HS-5 (cell line): Measurements from ENCODE around the gene EVI2A.
"Not testable (repeated sequence)": the region's sequence is repeated elsewhere in the genome, so short reads cannot be mapped to it uniquely, and the experiment has no call there.

Experiments
- DNase-seq: peaks from one replicate; pipeline ENCODE4 v3.0.0-alpha.2; 2012; ENCODE audit warnings: low read depth

The EVI2A gene

DNA sequence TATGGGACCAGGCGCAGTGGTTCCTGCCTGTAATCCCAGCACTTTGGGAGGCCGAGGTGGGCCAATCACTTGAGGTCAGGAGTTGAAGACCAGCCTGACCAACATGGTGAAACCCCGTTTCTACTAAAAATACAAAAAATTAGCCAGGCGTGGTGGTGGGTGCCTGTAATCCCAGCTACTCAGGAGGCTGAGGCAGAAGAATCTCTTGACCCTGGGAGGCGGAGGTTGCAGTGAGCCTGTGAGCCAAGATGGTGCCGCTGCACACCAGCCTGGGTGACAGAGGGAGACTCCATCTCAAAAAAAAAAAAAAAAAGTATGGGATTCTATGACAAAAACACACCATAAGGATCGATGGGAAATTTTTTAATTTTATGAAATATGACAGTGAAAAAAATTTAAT, 9.2 kb downstream of the EVI2A start:
- not testable (repeated sequence) for DNase-seq

DNA sequence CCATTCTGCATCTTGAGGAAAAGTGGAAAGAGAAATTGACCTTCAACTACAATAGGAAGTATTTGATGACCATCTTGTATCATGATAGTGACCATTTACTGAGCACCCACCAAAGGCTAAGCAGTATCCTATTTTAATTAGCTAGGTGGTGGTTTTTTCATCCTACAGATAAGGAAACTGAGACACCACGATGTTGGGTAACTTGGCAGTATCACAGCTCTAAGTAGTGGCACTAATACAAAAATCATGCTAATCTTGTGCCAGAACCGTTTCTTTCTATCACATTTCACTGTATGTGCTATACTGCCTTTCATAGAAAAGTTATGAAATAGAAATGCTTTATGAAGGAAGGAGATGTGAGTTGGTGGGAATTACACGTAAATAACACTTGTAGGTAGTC, 9.9 kb downstream of the EVI2A start:
- no peak for DNase-seq

DNA sequence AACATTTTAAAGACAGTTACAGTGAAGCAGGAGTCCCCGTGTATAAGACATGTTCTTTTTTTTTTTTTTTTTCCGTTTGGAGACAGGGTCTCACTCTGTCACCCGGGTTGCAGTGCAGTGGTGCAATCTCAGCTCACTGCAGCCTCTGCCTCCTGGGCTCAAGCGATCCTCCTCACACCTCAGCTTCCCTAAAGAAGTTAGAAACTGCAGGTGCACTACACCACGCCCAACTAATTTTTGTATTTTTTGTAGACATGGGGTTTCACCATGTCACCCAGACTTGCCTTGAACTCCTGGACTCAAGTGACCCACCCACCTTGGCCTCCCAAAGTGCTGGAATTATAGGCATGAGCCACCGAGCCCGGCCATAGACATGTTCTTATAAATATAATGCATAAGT, 10.5 kb downstream of the EVI2A start:
- no peak for DNase-seq

DNA sequence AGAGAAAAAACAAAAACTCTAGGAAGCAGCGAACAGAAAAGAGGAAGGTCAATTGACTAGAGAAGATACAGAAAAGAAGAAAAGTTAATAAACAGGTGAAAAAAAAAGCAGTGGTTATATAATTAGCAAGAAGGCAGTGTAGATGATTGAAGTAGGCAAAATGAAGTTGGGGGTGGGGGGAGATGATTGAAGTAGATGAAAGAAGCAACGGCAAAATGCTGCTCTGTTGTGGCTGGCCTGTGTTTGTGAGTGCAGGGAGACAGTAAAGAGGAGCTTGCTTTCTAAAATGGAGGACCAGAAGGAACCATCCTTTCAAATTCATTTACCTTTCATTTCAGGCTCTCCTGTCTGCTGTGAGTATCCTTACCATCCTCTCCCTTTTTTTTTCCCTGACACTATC, 11.2 kb downstream of the EVI2A start:
- no peak for DNase-seq

DNA sequence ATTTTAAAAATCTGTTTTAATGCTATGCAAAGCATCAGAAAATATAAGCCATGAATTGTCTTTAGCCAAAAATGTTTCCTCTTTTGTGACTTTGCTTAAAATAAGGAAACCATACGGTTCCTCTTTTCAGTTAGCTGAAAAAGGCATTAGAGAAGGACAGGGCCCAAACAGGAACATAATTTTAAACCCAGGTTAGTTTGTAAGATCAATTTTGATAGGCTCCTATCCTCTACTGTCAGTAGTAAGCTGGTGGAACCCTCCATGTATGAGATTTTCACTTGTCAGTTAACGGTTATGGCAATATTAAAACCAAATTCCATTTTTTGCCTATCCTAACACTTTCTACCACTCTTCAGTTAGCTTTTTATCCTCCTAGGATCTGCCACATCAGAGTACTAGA, 11.9 kb downstream of the EVI2A start:
- DNase-seq: no peak

DNA sequence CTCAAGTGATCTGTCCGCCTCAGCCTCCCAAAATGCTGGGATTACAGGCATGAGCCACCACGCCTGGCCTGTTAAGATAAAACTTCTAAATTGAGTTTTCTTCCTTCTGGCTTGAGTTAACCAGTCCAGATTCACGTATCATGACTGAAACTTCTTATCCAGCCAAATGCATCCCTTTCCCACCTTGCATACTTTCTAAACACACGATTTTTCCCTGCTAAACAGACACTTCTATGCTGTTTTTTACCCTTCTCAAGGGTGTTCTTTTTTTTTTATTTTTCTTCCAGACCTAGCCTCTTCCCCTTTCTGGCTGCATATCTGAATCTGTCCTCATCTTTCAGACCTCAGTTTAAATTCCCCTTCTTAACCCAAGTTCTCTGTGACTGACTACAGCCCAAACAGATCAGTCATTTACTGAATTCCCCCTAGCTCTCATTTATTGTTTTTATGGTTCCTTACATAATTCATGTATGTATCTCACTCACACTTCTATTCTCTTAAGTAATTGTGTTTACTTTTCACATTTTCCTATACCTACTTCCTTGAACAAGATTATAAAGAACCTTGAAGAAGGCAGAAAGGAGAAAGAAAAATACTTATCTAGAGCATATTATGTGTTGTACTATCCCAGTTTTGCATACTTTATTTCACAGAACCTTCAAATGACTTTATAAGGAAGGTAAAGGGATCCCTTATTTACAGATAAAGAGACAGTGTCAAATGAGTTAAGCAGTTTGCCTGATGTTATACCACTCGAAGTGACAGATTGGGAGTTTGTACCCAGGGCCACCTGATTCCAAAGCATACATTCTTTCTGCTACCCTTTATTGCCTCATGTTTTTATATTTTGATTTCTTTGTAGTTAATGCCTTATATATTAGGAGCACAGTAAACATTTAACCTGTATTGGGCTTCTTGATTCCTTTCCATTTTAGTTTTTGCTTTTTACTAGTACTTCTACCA, 12.8 kb downstream of the EVI2A start:
- no peak for DNase-seq

DNA sequence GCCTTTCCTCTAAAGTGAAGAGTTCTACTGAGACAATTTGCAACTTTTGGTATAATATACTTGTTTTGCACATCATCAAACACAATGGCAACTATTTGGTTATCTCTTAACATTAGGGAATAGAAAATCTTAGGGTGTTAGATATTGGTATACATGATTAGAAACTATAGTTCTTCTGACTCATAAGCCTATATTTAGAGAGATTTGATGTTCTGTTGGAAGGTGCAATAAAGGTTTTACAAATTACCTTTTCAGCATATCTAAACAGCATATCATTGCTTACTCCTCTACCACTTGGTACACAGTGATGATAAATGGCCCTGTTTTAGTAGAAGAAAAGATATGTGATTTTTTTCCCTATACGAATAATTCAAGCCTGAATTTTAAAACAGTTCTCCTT, 13.8 kb downstream of the EVI2A start:
- DNase-seq: no peak

DNA sequence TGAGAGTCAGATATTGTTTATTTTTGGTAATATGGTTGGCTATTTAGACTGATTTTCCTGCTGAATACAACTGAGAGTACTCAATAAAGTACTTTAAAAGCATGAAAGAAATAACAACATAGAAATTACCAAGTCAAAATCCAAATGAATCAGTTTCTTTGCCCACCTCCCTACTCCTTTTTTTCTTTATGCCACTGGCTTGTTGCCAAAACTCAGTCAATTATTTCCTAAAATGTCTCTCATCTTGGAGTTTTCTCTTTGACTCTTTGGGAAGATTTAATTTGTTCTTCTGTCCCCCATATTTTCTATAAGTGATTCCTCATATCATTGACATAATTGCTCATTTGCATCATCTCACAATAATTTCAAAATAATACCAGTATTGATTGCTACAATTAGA, 21.8 kb downstream of the EVI2A start:
- DNase-seq: no peak

DNA sequence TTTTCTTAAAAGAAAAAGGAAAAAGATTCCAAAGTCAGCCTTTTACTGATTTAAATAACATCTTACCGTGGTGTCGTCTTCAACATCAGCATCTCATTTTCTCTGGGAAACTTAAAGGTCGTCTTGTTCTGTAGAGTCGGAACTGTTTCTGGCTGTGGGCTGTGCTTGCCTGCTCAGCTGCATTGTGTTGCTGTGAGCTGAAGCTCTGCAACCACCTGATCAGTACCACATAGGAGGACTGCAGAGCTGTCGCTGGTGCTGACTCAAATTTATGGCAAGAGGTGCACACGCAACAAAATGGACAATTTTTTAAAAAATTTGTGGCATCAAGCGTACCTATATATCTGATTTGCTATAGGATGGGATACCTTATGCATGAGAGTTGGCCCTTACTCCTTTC, 24.3 kb downstream of the EVI2A start, which contains the start of gene OMG:
Gene OMG (minus strand): TSS at position 150 of the 400 bp plus-strand sequence. CDS start 908 bp downstream, outside the sequence.
- no peak for DNase-seq

DNA sequence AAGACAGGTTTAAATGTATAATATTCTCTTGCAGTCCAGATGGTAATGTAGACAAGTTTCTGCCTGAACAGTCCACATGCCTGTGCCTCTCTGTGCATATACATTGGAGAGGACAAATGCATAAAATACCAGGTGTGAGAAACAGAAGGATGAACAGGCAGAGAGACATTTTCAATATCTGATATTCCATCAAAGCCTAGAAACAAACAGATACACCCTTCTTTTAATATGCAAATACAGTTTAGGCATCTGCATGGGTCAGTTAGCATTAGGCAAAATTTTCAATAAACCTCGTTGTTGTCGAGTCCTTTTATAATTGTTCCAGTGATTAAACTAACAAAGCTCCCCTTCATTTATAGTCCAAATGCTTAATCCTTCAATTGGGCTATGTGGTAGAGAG, 25.3 kb downstream of the EVI2A start:
- no peak for DNase-seq

DNA sequence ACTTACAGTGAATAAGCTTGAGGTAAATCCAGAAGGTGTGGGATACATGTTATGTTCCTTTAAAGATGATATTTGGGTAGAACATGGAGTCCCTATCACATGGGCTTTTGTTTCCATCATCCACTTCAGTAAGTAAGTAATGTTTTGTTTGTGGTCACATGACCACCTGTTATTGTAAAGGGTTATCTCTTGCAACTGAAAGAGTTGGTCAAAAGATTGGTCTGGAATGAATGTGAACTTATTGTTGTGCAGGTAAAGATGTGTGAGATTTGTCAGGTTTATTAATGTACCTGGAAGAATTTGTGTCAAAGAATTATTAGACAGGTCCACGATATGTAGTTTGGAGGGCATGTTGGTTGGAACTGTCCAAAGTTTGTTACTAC, 25.9 kb downstream of the EVI2A start:
- no peak for DNase-seq

DNA sequence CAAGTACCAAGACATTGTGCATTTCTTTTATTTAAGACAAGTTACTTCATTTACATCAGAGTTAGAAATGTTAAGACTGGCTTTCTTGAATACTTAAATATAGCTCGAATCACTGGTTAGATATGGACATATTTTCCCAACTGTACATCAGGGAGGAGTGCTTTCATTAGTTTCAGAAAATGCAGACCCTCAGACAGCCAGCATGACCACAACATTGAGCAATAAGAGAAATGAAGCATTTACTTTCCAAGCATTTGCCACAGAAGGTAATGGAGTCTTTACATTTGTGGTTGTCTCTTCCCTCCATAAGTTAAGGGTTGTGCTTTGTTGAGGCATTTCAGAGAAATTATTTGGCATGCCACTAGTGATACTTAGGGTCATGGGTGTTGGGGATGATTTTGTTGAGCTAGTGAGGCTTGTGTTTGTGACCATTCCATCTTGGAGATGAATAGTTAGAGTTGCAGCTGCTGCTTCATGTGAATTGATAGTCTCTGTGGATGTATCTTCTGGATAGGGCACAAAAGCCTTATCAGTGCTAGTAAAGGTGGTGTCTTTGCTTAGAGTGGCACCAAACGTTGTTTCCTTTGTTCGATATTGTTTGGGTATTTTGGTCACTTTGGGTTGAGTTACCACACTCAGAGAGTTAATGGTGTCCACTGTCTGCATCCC, 26.5 kb downstream of the EVI2A start:
- no peak for DNase-seq

DNA sequence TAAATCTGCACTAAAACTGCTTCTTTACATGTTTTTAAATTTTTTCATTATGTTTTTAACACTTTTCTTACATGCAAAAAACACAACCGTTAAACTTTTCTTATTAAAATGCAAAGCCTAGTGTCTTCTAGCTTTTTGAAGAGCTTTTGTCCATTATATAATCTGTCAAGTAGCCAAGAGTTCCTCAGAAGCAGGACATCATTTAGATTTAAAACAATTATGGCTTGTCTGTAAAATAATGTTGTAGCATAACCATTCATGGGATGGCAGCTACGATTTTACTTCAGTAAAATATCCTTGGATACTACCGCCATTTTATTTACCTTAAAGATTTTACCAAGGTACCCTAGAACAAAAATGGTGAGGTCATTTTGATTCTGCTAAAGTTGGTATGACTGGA, 27.2 kb downstream of the EVI2A start:
- DNase-seq: no peak

DNA sequence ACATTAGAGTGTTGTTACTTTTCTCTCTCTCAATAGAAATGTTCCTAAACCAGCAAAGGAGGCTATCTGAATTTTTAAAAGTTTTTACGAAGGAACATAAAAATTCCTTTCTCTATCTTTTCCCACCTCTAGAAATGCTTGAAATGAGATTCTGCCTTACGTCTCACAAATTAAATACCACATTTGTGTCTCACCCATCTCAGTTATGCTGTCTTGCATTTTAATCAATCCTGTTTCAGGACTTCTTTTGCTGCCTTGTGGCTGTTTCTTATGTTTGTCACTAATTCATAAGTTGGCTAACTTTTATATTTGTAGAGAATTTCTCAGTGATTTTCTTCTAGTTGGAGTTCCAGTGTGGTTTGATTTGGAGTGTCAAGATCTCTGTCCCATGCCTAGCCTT, 27.8 kb downstream of the EVI2A start:
- no peak for DNase-seq

DNA sequence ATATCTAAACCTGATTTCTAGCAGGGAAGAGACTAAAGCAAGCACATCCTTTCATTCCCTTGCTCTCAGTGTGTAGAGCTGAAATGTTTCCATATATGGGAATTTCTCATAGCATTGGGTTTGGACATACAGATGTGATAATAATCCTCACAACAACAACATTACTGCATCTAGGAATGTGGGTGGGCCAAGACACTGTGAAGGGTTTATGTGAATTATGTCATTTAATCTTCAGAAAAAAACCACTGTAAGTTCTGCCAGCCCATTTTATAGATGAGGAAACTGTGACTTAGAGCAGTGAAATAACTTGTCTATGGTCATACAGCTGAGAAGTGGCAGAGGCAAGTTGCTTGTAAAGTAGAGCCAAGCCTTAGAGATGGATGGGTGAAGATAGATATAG, 29.6 kb downstream of the EVI2A start:
- DNase-seq: no peak

DNA sequence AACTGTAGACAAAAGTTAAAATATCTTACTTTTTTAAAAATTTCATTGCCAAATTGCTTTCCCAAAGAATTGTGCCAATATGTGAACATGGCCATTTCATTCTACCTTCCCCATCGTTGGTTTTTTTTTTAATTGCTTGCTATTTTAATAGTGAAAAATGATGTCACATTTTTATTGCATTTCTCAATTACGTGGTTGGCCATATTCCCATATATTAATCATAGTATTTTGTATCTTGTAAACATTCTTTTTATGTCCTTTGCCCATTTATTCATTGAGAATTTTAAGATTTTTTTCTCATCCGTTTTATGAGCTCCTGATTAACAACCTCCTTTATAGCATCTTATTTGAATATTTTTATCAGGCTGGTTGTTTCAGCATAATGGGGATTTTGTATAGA, 31.6 kb downstream of the EVI2A start:
- DNase-seq: no peak

DNA sequence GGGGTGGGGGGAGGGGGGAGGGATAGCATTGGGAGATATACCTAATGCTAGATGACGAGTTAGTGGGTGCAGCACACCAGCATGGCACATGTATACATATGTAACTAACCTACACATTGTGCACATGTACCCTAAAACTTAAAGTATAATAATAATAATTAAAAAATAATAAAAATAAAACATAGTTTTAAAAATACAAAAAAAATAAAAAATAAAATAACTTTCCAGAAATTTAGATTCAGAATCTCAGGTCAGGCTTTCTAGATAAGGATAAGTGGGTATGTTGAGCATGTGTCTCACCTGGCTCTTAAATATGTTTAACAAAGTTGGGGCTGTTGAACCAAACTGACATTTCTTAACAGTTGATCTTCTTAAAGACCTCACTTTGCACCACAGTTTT, 33.5 kb downstream of the EVI2A start:
- DNase-seq: not testable (repeated sequence)

DNA sequence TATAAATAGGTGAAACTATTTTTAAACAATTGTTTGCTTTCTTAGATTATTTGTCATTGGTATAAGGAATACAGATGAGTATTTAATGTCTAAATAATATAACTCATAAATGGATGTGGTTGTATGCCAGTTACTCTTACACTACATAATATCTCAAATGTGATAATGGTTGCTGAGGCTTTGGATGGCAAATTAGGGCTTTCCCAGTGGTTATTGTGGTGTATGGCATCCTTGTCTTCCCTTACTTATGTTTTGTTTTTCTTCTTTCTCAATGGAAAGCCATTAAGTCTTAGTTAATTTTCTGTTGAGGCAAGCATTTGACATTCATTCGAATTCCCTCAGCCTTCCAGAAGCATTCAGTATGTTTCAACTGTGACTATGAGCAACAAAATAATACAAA, 34.8 kb downstream of the EVI2A start:
- DNase-seq: no peak

DNA sequence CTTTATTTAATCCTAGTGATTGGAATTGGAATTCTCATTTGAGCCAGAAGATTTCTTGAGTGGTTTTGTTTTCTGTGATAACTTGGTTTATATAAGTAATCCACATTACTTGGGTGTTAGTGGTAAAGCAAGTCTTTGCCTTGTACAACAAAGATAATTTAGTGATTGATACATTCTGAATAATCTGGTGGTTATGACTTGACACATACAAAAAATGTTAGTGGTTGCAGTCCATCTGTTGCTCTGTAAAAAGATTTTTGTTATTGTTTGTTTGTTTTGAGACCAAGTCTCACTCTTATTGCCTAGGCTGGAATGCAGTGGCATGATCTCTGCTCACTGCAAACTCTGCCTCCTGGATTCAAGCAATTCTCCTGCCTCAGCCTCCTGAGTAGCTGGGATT, 37.6 kb downstream of the EVI2A start:
- DNase-seq: no peak

DNA sequence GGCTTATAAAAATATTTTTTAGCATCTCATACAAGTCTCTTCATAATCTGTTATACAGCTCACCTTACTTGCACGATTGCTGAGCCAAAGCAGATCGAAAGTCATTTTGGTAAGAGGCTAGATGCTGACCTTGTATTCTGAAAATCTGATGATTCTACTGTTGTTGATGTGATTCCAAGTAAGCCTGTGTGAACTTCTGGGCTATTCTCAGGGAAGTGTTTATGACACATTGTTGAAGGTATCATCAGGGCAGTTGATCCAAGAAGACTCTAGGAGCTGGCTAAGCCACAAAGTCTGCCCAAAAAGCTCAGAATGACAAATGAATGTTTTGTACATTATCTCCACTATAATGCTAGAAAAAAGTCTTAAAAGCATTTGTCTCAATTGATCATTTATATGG, 40.4 kb downstream of the EVI2A start:
- DNase-seq: no peak

DNA sequence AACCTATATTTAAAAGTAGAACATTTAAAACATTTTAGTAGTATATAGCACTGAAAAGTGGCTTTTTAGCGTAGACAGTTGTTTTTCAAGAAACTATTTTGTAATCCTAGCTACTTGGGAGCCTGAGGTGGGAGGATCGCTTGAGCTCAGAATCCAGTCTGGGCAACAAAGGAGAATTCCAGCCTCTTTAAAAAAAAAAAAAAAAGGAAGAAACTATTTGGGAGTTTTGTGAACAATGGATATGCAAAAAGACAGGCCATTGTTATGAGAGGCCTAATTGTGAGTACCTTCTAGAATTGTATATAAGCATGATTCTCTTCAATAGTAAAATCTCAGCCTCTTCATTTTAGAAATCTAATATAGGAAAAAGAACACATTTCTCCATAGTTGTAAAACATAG, 42.0 kb downstream of the EVI2A start:
- no peak for DNase-seq

DNA sequence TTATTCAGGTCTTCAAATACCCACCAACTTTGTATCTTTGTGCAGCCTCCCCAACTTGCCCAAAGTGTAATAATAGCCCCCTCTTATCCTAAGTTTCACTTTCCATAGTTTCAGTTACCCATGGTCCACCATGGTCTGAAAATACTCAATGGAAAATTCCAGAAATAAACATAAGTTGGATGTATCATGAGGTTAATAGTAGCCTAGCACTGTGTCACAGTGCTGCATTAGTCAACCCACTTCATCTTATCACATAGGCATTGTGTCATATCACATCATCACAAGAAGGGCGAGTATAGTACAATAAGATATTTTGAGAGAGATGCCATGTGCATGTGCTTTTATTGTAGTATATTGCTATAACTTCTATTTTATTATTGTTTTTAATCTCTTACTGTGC, 46.3 kb downstream of the EVI2A start:
- no peak for DNase-seq

DNA sequence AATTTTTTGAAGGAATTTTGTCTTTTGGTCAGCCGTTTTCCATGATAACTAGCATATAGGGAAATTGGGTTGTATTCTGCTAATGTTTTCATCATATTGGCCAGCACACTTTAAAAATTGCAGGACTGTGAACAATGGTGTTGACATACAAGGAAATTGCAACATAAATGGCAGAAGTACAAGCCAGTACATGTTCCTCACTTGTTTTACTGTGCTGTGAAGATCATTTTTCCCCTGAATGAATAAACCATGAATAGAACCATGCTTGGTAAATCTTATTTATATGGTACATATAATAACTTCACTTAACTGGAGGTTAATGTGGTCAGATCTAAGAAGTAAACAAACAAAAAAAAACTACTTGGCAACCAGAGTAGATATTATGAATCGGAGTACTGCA, 47.2 kb downstream of the EVI2A start:
- peak; percentile 36 for DNase-seq

DNA sequence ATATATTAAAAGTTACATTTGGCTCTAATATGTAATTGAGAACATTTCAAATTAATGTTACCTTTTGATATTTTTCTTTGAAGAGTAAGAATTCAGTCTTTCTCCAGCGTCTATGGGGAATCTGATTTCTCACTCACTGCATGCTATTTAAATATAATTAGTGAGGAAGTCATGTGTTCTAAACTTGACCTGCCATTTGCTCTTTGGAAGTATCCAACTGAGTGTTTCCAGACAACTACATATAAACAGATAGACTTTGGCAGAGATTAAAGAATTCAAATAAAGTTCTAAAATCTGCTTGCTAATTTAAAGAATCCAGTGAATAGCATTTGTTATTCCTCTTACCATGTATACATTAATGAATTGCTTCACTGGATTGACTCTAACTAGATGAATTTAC, 47.9 kb downstream of the EVI2A start:
- no peak for DNase-seq
